Inflammatory macrophage treated with lipopolysaccharide for 4 hours (primary cell): ENCODE measurements around the gene ZC3H12D.
"Not testable (repeated sequence)": the region's sequence is repeated elsewhere in the genome, so short reads cannot be mapped to it uniquely, and the experiment has no call there.

Experiments
- DNase-seq: peaks from one replicate; pipeline ENCODE4 v3.0.0-alpha.2; 2020

Gene ZC3H12D

GRCh38 chr6:149457316-149457884 is 27.4 kb downstream of the ZC3H12D start:
- DNase-seq = no peak

DNA sequence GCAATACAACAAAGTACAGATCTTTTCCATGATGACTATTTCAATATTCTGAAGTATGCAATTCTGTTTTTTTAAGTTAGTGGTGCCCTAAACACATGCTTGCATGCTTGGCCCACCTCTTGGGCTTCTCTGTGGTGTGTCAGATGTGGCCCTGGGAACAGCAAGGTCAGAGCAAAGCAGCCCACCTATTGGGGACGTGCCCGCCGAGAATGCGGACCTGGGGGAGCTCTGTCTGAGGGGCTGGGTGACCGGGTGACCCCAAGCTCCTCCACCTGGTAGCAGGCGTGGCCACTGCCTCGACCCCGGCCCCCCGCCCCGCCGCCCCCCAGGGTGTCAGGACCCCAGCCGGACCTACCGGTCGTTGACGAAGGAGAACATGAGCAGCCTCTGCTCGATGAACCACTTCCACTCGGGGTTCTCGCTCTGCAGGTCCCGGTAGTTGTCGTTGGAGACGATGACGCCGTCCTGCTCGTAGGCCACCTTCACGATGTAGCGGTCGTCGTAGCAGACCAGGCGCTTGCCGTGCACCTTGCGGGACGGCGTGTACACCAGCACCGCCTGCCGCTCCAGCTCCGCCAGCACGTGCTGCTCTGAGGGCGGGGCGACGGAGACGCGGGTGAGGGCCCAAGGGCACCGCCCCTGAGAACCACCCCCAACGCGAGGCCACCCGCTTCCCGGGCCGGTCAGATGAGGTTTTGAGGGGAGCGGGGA is 28.3 kb downstream of the ZC3H12D start:
- no peak for DNase-seq

GRCh38 chr6:149455031-149455732 is 29.6 kb downstream of the ZC3H12D start:
- DNase-seq = no peak

GRCh38 chr6:149454346-149454848 is 30.4 kb downstream of the ZC3H12D start:
- peak; percentile 58 for DNase-seq

DNA sequence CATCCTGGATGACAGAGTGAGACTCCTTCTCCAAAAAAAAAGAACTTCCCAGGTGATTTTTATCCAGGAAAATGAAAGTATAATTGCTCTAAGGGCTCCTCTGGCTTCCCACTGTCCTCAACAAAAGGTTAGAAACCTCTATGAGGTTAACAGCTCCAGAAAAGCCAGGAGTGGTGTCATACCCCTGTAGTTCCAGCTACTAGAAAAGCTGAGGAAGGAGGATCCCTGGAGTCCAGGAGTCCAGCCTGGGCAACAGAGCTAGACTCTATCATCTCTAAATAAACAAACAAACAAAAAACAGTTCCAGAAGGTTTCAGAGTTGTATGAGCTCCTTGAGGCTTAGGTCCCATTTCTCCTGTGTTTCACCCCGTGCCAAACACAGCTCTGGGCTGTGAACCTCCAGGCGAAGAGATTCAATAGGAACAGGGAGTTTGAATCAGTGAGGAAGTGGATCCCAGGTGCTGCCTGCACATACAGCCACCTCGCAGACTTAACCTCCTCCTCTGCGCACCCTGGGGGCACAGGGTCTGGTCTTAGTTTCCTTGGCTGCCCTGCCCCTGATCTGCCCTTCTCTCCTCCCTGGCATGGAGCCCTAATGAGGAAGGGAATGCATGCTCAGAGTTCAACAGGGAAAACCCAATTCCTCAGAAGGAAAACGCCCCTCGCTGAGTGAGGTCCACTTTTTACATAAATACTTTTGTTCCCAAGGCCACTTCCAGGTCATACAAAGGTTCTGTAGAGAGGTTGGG is 31.0 kb downstream of the ZC3H12D start:
- no peak for DNase-seq

DNA sequence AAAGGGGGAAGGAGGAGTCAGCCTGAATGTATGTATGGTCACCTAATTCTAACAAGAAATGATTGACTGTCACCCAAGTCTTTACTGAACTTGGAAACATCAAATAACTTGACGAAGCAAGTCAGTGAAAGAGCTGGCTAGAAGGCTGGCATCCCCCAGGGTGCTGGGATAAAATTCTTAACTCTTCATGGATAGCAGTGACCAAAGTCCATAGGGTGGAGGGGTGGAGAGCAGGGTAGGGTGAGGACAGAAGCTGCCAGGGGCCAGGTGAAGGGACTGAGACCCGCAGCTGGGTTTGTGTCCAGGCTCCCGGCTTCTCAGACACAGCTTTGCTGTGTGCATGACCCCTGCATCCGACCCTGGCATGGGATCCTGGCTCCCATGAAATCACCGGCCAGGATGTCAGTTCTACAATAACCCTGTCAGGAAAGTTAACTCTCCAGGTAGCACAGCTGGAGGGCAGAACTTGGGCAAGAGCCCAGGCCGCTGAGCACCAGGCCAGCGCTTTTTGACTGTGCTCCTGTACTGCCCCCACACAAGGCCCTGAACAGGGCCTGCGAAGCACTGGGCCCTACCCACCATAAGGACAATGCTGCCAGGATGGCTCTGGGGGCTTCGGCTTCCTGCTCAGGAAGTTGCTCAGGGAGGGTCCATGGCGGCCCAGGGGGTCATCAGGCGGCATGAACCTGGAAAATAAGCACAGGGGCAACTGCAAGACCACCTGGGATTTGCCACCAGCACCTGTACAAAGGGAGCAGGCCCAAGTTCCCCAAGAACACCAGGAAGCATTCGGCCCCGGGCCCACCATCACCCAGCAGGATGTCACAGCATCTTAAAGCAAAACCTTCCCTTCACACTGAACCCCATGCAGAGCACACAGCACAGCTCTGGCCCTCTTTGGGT is 32.5 kb downstream of the ZC3H12D start:
- DNase-seq = no peak

DNA sequence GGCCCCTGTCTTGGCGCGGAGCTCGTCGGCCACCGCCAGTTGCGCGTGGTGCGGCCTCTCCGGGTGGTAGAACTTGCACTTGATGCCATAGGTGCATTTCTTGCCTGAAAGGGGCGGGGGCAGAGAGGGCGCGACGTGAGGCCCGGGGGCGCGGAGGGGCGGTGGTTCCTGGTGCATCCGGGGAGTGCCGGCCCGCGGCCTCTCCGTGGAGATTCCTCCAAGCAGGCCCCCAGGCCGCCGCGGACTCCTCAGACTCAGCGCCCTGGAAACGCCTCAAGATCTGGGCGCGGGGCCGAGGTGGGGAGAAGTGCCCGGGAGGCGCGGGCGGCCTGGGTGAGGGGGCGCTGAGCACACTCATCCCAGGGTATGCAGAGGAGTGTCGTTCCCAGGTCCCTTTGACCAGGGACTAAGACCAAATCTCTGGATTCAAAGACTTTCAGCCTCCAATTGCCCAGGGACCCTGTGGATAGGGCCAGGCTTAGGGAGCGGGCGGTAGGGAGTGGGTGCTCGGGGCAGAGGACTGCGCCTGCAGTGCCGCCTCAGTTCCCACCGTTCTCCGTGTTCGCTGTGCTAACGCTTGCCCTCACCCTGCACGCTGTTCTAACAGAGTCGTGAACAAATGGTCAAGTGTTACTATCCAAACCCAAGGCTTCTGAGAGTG is 33.3 kb downstream of the ZC3H12D start:
- DNase-seq = no peak

DNA sequence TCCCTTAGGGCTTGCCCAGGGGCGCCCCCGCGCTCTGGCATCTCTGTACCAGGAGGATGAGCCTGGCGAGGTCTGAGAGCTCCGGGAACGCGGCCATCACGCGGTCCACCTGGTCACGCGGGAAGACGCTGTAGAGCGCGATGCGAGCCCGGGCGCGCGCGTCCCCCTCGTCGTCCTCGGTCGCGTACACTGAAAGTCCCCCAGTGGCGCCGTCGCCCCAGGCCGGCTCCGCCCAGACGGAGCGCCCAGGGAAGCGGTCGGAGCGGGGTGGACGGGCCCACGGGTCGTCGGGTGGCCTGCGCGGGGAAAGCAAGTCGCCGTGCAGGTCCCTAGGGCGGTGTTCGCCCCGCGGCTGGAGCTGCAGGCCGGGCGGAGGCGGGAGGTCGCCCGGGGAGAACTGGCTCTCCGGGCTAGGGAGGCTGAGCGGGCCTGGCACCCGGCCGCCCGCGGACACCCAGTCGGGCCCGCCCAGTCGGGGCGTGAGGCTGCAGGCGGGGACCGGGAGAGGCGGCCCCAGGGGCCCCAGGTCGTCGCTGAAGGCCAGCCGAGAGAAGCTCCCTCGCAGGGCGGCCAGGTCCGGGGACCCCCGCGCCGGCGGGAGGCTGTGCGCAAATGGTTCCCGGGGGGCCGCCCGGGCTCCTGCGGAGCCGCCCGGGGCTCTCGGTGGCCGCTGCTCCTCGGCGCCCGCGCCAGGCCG is 34.0 kb downstream of the ZC3H12D start:
- DNase-seq = peak; percentile 15

DNA sequence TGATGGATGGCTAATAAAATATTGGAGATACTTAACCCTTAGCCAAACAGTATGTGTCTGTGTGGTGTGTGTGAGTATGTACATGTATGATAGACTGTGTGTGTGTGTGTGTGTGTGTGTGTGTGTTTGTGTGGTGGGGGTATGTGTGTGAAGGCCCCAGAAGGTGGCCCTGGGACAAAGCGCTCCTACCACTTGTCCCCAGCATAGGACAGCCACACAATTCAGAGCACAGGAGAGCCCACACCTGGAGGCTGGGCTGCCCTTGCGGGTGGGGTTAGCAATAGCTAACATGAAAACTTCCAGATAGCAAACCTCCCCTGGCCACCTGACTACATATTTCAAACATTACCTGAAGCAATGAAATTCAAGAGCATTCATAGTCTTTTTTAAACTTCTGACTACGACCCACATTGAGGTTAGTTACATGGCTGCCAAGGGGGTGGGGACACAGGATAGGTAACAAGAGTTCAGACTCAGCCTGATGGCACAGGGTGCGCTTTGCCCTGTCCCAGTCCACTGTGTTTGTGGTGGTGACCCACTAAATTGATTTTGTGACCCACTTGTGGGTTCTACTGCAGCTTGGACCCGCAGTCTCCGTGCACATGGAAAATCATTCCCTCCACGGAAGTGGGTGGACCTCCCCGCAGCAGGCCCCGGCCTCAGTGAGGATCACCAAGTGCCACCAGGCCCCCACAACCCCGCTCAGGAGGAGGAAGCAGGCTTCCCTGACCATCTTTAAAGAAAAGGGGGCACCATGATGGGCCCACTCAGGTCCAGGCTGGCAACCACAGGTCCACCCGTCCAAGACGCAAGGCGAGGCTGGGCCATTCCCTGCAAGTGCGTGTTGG is 34.8 kb downstream of the ZC3H12D start:
- DNase-seq = no peak

DNA sequence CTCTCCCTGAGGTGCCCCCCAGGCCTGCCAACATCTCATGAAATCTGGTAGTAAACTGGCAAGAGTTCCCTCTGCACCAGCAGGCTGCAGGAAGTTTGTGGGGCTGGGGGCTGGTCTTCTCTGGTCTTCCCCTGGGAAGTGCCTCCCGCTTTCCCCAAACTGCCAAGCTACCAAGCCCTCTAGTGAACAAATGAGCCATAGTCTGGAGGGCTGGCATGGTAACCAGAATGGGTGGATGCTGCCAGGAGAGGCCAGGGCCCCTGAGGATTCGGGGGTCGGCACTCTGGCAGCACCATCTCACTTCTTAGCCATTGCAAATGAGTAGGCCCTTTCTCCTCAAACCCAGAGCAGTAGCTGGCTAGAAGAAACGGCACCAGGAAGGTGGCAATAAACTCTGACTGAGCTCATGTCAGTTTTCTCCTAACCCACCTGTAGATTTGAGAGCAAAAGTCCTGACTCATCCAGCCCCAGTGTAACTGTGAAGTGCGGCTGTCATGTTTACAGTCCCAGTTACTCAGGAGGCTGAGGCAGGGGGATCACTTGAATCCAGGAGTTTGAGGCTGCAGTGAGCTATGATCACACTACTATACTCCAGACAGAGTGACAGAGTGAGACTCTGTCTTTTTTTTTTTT is 35.9 kb downstream of the ZC3H12D start:
- DNase-seq = no peak

GRCh38 chr6:149446791-149447376 is 37.9 kb downstream of the ZC3H12D start:
- DNase-seq = no peak

GRCh38 chr6:149445573-149445972 is 39.2 kb downstream of the ZC3H12D start:
- DNase-seq = no peak

- DNase-seq = no peak
Observed at GRCh38 chr6:149445095-149445466, 39.7 kb downstream of the ZC3H12D start.

GRCh38 chr6:149444360-149445094 is 40.3 kb downstream of the ZC3H12D start:
- DNase-seq = not testable (repeated sequence)

DNA sequence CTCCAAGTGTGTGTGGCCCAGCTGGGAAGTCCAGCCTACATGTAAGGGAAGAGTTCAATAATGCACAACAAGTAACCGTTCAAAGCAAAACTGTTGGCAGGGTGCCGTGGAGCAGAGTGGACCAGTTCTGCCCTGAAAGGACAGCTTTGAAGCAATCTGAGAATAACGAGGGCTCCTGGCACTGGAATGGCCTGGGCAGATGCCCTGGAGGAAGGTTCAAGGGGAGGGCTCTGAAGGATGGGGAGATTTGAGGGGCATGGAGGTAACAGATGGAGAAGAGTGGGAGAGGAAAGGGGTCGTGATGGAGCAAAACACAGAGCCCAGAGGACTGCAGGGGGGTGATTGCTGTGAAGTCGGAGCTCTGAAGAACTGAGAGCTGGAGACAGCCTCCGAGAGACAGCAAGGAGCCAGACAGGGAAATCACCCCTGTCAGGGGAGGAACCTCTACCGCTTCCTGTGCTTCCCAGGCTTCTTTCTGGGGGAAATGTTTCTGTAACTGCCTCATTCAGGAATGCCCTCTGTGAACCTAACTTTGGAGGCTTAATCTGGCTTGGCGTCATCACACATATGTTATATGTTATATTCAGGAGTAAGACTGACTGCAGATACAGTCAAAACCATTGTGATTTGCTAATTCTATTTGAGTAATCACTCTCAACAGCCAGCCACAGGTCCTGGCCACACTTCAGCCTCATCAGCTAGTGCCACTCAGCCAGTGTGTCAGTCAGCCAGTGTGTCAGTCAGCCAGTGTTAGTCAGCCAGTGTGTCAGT is 41.2 kb downstream of the ZC3H12D start:
- no peak for DNase-seq

- no peak for DNase-seq
Observed at GRCh38 chr6:149441740-149442139, 43.1 kb downstream of the ZC3H12D start.
